SK-N-MC (cell line): ENCODE measurements around the gene CDK2.

ENCODE experiments used
- EZH2 ChIP-seq: fragments of 200-600 bp; sonication (generic); IDR thresholded peaks from one replicate; pipeline ENCODE4 v1.6.1; 2017; ENCODE audit warnings: antibody characterized with exemption
- FOXP2 ChIP-seq: optimal IDR thresholded peaks from 2 replicates; pipeline ENCODE3; 2011; ENCODE audit warnings: mild to moderate bottlenecking, moderate library complexity; ENCODE audit not compliant: insufficient read depth; ENCODE audit errors: extremely low read length, control extremely low read depth
- POLR2AphosphoS5 ChIP-seq: IDR thresholded peaks from 2 replicates; pipeline ENCODE4 v1.6.1; 2012; ENCODE audit warnings: mild to moderate bottlenecking, low read depth, low read length, borderline replicate concordance

- TF ChIP-seq EZH2, result no peak
- no peak for TF ChIP-seq POLR2AphosphoS5
- no peak for TF ChIP-seq FOXP2
These were observed 54.0 kb downstream of the CDK2 start, which contains the start of gene IKZF4 for GRCh38 chr12:56020423-56021184.
